ENCODE measurements around the gene MDM2. TPM values are rescaled to one million over a fixed set of nuclear protein-coding genes. Genes with fewer than 3 reads are reported as not detected.
A peak's percentile ranks its signal among the peaks of the same experiment; 100 is the strongest.

Gene MDM2
- polyA plus RNA-seq, 4 donors = 49.3 to 77.0 (median 62.5) TPM

- no peak for DNase-seq (ENCODE audit: low read depth in 4 of 4, low spot score in 3 of 4)
Measured at GRCh38 chr12:68844788-68845695, 37.1 kb downstream of the MDM2 start.

GRCh38 chr12:68846811-68847210, 38.8 kb downstream of the MDM2 start:
- no peak for DNase-seq (ENCODE audit: low read depth in 4 of 4, low spot score in 3 of 4)

GRCh38 chr12:68850390-68850789, 42.4 kb downstream of the MDM2 start:
- no peak for DNase-seq (ENCODE audit: low read depth in 4 of 4, low spot score in 3 of 4)

GRCh38 chr12:68851592-68852306, 43.8 kb downstream of the MDM2 start:
- DNase-seq (ENCODE audit: low read depth in 4 of 4, low spot score in 3 of 4) = no peak

- no peak for DNase-seq (ENCODE audit: low read depth in 4 of 4, low spot score in 3 of 4)
Measured at GRCh38 chr12:68853396-68854077, 45.6 kb downstream of the MDM2 start.

GRCh38 chr12:68854078-68854468, 46.1 kb downstream of the MDM2 start:
- DNase-seq (ENCODE audit: low read depth in 4 of 4, low spot score in 3 of 4) = no peak

GRCh38 chr12:68854554-68854953, 46.6 kb downstream of the MDM2 start:
- no peak for DNase-seq (ENCODE audit: low read depth in 4 of 4, low spot score in 3 of 4)

- no peak for DNase-seq (ENCODE audit: low read depth in 4 of 4, low spot score in 3 of 4)
Measured at GRCh38 chr12:68855111-68855510, 47.1 kb downstream of the MDM2 start.

- DNase-seq (ENCODE audit: low read depth in 4 of 4, low spot score in 3 of 4) = no peak
Measured at GRCh38 chr12:68855771-68856170, 47.8 kb downstream of the MDM2 start.

- DNase-seq (ENCODE audit: low read depth in 4 of 4, low spot score in 3 of 4) = no peak
Measured at GRCh38 chr12:68856510-68856909, 48.5 kb downstream of the MDM2 start.

- no peak for DNase-seq (ENCODE audit: low read depth in 4 of 4, low spot score in 3 of 4)
Measured at GRCh38 chr12:68861890-68862289, 53.9 kb downstream of the MDM2 start.

GRCh38 chr12:68863109-68863770, 55.3 kb downstream of the MDM2 start:
- no peak for DNase-seq (ENCODE audit: low read depth in 4 of 4, low spot score in 3 of 4)

- peak; percentile 8 to 27 (median 22) for DNase-seq (ENCODE audit: low read depth in 4 of 4, low spot score in 3 of 4)
Measured at GRCh38 chr12:68863886-68864454, 56.0 kb downstream of the MDM2 start.

GRCh38 chr12:68864604-68865003, 56.6 kb downstream of the MDM2 start:
- DNase-seq (ENCODE audit: low read depth in 4 of 4, low spot score in 3 of 4) = no peak

GRCh38 chr12:68865399-68866164, 57.6 kb downstream of the MDM2 start:
- DNase-seq (ENCODE audit: low read depth in 4 of 4, low spot score in 3 of 4) = no peak

- DNase-seq (ENCODE audit: low read depth in 4 of 4, low spot score in 3 of 4) = no peak
Measured at GRCh38 chr12:68866950-68867349, 59.0 kb downstream of the MDM2 start.

GRCh38 chr12:68867606-68868005, 59.6 kb downstream of the MDM2 start:
- no peak for DNase-seq (ENCODE audit: low read depth in 4 of 4, low spot score in 3 of 4)

- no peak for DNase-seq (ENCODE audit: low read depth in 4 of 4, low spot score in 3 of 4)
Measured at GRCh38 chr12:68868043-68868790, 60.2 kb downstream of the MDM2 start.

GRCh38 chr12:68870011-68870410, 62.0 kb downstream of the MDM2 start:
- DNase-seq (ENCODE audit: low read depth in 4 of 4, low spot score in 3 of 4) = no peak
